GM19467 (cell line): ENCODE results near the gene SLC4A1.
"Not testable (repeated sequence)": the region's sequence is repeated elsewhere in the genome, so short reads cannot be mapped to it uniquely, and the experiment has no call there.

Experiments used
- ATAC-seq: cut with Tn5 transposase; IDR thresholded peaks from one replicate; pipeline ENCODE4 v1.9.1; 2021; ENCODE audit warnings: mild to moderate bottlenecking, moderate library complexity; ENCODE audit not compliant: unreplicated experiment

The SLC4A1 gene

GRCh38 chr17:44257815-44258760 is 9.8 kb downstream of the SLC4A1 start:
- ATAC-seq = no peak

GRCh38 chr17:44256671-44257070 is 11.3 kb downstream of the SLC4A1 start:
- no peak for ATAC-seq

- ATAC-seq = no peak
These were observed 12.0 kb downstream of the SLC4A1 start for GRCh38 chr17:44255915-44256314.

GRCh38 chr17:44254361-44255095 is 13.4 kb downstream of the SLC4A1 start:
- ATAC-seq = no peak

- no peak for ATAC-seq
These were observed 14.9 kb downstream of the SLC4A1 start for GRCh38 chr17:44253006-44253405.

GRCh38 chr17:44251062-44251461 is 16.9 kb downstream of the SLC4A1 start:
- no peak for ATAC-seq

- ATAC-seq = no peak
These were observed 18.3 kb downstream of the SLC4A1 start for GRCh38 chr17:44249501-44250246.

GRCh38 chr17:44247876-44248736 is 19.8 kb downstream of the SLC4A1 start:
- ATAC-seq = no peak

GRCh38 chr17:44247440-44247841 is 20.5 kb downstream of the SLC4A1 start:
- ATAC-seq = no peak

- ATAC-seq = no peak
These were observed 26.8 kb downstream of the SLC4A1 start for GRCh38 chr17:44241106-44241624.

GRCh38 chr17:44237886-44238285 is 30.0 kb downstream of the SLC4A1 start:
- not testable (repeated sequence) for ATAC-seq

GRCh38 chr17:44236444-44236991 is 31.4 kb downstream of the SLC4A1 start:
- ATAC-seq = no peak

GRCh38 chr17:44235583-44235936 is 32.4 kb downstream of the SLC4A1 start:
- ATAC-seq = no peak

- no peak for ATAC-seq
These were observed 34.4 kb downstream of the SLC4A1 start for GRCh38 chr17:44233582-44233981.

- ATAC-seq = no peak
These were observed 35.9 kb downstream of the SLC4A1 start for GRCh38 chr17:44232061-44232460.

- no peak for ATAC-seq
These were observed 37.8 kb downstream of the SLC4A1 start for GRCh38 chr17:44230140-44230539.

- ATAC-seq = no peak
These were observed 38.8 kb downstream of the SLC4A1 start for GRCh38 chr17:44229090-44229489.

- ATAC-seq = no peak
These were observed 44.3 kb downstream of the SLC4A1 start for GRCh38 chr17:44223541-44224071.

GRCh38 chr17:44222112-44222869 is 45.6 kb downstream of the SLC4A1 start:
- no peak for ATAC-seq
